Measurements from ENCODE around the gene ZNF200. TPM values are rescaled to one million over a fixed set of nuclear protein-coding genes. Genes with fewer than 3 reads are reported as not detected.
A peak's percentile ranks its signal among the peaks of the same experiment; 100 is the strongest.

ZNF200 gene
- total and polyA plus RNA-seq, 2 donors (not counting 1 experiment from before 2014, with no cell fraction given): 5.9 to 8.1 TPM

DNA sequence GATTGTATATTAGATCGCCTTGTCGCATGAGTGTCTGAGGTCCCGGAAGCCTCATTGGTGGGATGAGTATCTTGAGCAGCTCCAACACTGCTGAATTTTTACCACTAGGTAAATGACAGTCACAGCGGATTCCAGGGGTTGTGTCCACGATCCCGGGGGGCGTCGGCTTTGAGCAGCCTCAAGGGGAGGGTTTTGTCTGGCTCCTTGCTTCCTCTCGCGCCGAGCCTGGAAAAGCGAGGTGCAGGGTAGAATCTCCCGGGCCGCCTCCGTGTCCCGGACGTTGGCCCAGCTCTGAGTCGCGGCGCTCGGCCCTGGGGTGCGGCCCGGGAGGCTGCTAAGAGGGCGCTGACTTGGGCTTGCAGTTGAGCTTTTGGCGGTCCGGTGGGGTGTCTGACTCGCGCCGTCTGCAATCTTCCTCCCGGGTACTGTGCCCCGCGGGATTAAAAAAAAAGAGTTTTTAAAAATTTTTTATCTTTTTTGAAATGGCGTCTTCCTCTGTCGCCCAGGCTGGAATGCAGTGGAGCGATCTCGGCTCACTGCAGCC lies 42.4 kb downstream of the ZNF200 start:
- H3K9ac ChIP-seq (ENCODE audit: insufficient read depth, low read length): no peak overlapping the region
- H3K4me3 ChIP-seq (replicated peaks in 1 of 4; ENCODE audit: control extremely low read depth in 1 of 4, insufficient read depth in 1 of 4, low read depth in 3 of 4, low read length in 4 of 4): no peak overlapping the region
- no peaks in the 10 kb centered on the region for H3K79me2 ChIP-seq (ENCODE audit: control insufficient read depth, insufficient read depth, low read length)
- no peak overlapping the region for H3K27ac ChIP-seq (ENCODE audit: insufficient read depth, low read length)
- no peak overlapping the region for H2AFZ ChIP-seq (ENCODE audit: low read length)
- TF ChIP-seq EZH2 (IDR thresholded peaks at IDR 0.05; ENCODE audit: low read length, missing control alignments): no peak
- TF ChIP-seq, protein P1, sequence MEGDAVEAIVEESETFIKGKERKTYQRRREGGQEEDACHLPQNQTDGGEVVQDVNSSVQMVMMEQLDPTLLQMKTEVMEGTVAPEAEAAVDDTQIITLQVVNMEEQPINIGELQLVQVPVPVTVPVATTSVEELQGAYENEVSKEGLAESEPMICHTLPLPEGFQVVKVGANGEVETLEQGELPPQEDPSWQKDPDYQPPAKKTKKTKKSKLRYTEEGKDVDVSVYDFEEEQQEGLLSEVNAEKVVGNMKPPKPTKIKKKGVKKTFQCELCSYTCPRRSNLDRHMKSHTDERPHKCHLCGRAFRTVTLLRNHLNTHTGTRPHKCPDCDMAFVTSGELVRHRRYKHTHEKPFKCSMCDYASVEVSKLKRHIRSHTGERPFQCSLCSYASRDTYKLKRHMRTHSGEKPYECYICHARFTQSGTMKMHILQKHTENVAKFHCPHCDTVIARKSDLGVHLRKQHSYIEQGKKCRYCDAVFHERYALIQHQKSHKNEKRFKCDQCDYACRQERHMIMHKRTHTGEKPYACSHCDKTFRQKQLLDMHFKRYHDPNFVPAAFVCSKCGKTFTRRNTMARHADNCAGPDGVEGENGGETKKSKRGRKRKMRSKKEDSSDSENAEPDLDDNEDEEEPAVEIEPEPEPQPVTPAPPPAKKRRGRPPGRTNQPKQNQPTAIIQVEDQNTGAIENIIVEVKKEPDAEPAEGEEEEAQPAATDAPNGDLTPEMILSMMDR (conservative IDR thresholded peaks at IDR 0.05 in 1 of 2, IDR thresholded peaks at IDR 0.05 in 1 of 2; ENCODE audit: low read depth in 1 of 2, low read length in 2 of 2): no peak
- H3K9me3 ChIP-seq (ENCODE audit: control insufficient read depth, insufficient read depth, low read depth, low read length): no peaks in the 10 kb centered on the region
- no peak overlapping the region for H3K4me2 ChIP-seq (ENCODE audit: extremely low read depth, insufficient read depth, low read length)
- peaks cover 4% of the 10 kb centered on the region for H3K27me3 ChIP-seq (ENCODE audit: control insufficient read depth, insufficient read depth, low read length)
- peaks cover 2% of the 10 kb centered on the region for H3K4me1 ChIP-seq (ENCODE audit: control insufficient read depth, extremely low read depth, insufficient read depth, low read length)
- no peaks in the 10 kb centered on the region for H4K20me1 ChIP-seq (ENCODE audit: control insufficient read depth, extremely low read depth, insufficient read depth, low read length)
- no peak for DNase-seq (ENCODE audit: low read depth in 2 of 2)
- no peaks in the 10 kb centered on the region for H3K36me3 ChIP-seq (ENCODE audit: control insufficient read depth, insufficient read depth, low read length)

DNA sequence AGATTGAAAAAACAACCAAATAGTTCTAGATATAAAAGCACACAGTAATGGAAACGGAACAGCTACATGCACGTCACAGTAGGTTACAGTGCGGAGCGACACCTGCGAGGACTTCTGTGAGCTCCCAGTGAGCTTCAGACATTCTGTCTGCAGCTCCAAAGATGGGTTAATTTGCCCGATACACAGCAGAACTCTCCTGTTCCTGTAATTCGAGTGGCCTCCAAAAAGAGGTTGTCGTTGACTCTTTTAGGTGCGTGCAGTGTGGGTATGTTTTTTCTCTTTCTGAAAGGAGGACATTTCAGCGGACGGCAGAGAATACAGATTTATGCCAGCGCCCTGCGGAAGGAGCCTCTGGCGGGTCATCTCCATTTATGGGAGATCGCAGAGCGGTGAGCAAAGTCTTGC lies 44.0 kb downstream of the ZNF200 start:
- no peak for TF ChIP-seq EZH2 (IDR thresholded peaks at IDR 0.05; ENCODE audit: low read length, missing control alignments)
- TF ChIP-seq, protein P1 (conservative IDR thresholded peaks at IDR 0.05 in 1 of 2, IDR thresholded peaks at IDR 0.05 in 1 of 2; ENCODE audit: low read depth in 1 of 2, low read length in 2 of 2): no peak
- Histone ChIP-seq H4K20me1 (ENCODE audit: control insufficient read depth, extremely low read depth, insufficient read depth, low read length) (no peaks in the 10 kb centered on the region), H3K4me2 (ENCODE audit: extremely low read depth, insufficient read depth, low read length) (peak overlapping the region; percentile 55), H3K9me3 (ENCODE audit: control insufficient read depth, insufficient read depth, low read depth, low read length) (no peaks in the 10 kb centered on the region), H3K27ac (ENCODE audit: insufficient read depth, low read length) (no peak overlapping the region), H3K36me3 (ENCODE audit: control insufficient read depth, insufficient read depth, low read length) (no peaks in the 10 kb centered on the region), H3K79me2 (ENCODE audit: control insufficient read depth, insufficient read depth, low read length) (no peaks in the 10 kb centered on the region), H3K4me1 (ENCODE audit: control insufficient read depth, extremely low read depth, insufficient read depth, low read length) (peaks cover 2% of the 10 kb centered on the region), H2AFZ (ENCODE audit: low read length) (no peak overlapping the region), H3K9ac (ENCODE audit: insufficient read depth, low read length) (no peak overlapping the region), H3K4me3 (replicated peaks in 1 of 4; ENCODE audit: control extremely low read depth in 1 of 4, insufficient read depth in 1 of 4, low read depth in 3 of 4, low read length in 4 of 4) (peak overlapping the region; percentile 23 to 54 (median 36)), H3K27me3 (ENCODE audit: control insufficient read depth, insufficient read depth, low read length) (peaks cover 4% of the 10 kb centered on the region)
- DNase-seq (ENCODE audit: low read depth in 2 of 2): no peak

- no peak for DNase-seq (ENCODE audit: low read depth in 2 of 2)
- Histone ChIP-seq H3K9me3 (ENCODE audit: control insufficient read depth, insufficient read depth, low read depth, low read length) (no peaks in the 10 kb centered on the region), H3K9ac (ENCODE audit: insufficient read depth, low read length) (no peak overlapping the region), H3K27ac (ENCODE audit: insufficient read depth, low read length) (no peak overlapping the region), H2AFZ (ENCODE audit: low read length) (no peak overlapping the region), H3K27me3 (ENCODE audit: control insufficient read depth, insufficient read depth, low read length) (peaks cover 4% of the 10 kb centered on the region), H3K4me3 (replicated peaks in 1 of 4; ENCODE audit: control extremely low read depth in 1 of 4, insufficient read depth in 1 of 4, low read depth in 3 of 4, low read length in 4 of 4) (peak overlapping the region in 3 of 4 experiments; percentile 64 to 77 (median 73)), H4K20me1 (ENCODE audit: control insufficient read depth, extremely low read depth, insufficient read depth, low read length) (no peaks in the 10 kb centered on the region), H3K79me2 (ENCODE audit: control insufficient read depth, insufficient read depth, low read length) (no peaks in the 10 kb centered on the region), H3K4me1 (ENCODE audit: control insufficient read depth, extremely low read depth, insufficient read depth, low read length) (peaks cover 2% of the 10 kb centered on the region), H3K4me2 (ENCODE audit: extremely low read depth, insufficient read depth, low read length) (peak overlapping the region; percentile 88), H3K36me3 (ENCODE audit: control insufficient read depth, insufficient read depth, low read length) (no peaks in the 10 kb centered on the region)
- TF ChIP-seq, protein P1 (conservative IDR thresholded peaks at IDR 0.05 in 1 of 2, IDR thresholded peaks at IDR 0.05 in 1 of 2; ENCODE audit: low read depth in 1 of 2, low read length in 2 of 2): no peak
These were observed 45.1 kb downstream of the ZNF200 start for GRCh38 chr16:3189869-3190268.
